GM21723 (cell line): ENCODE results near the gene UTP14A.
A peak's percentile ranks its signal among the peaks of the same experiment; 100 is the strongest.
"Not testable (repeated sequence)": the region's sequence is repeated elsewhere in the genome, so short reads cannot be mapped to it uniquely, and the experiment has no call there.

Source experiments
- ATAC-seq: cut with Tn5 transposase; IDR thresholded peaks from one replicate; pipeline ENCODE4 v1.9.1; 2021; ENCODE audit warnings: mild to moderate bottlenecking, moderate library complexity; ENCODE audit not compliant: unreplicated experiment

Gene UTP14A, protein sequence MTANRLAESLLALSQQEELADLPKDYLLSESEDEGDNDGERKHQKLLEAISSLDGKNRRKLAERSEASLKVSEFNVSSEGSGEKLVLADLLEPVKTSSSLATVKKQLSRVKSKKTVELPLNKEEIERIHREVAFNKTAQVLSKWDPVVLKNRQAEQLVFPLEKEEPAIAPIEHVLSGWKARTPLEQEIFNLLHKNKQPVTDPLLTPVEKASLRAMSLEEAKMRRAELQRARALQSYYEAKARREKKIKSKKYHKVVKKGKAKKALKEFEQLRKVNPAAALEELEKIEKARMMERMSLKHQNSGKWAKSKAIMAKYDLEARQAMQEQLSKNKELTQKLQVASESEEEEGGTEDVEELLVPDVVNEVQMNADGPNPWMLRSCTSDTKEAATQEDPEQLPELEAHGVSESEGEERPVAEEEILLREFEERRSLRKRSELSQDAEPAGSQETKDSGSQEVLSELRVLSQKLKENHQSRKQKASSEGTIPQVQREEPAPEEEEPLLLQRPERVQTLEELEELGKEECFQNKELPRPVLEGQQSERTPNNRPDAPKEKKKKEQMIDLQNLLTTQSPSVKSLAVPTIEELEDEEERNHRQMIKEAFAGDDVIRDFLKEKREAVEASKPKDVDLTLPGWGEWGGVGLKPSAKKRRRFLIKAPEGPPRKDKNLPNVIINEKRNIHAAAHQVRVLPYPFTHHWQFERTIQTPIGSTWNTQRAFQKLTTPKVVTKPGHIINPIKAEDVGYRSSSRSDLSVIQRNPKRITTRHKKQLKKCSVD

DNA sequence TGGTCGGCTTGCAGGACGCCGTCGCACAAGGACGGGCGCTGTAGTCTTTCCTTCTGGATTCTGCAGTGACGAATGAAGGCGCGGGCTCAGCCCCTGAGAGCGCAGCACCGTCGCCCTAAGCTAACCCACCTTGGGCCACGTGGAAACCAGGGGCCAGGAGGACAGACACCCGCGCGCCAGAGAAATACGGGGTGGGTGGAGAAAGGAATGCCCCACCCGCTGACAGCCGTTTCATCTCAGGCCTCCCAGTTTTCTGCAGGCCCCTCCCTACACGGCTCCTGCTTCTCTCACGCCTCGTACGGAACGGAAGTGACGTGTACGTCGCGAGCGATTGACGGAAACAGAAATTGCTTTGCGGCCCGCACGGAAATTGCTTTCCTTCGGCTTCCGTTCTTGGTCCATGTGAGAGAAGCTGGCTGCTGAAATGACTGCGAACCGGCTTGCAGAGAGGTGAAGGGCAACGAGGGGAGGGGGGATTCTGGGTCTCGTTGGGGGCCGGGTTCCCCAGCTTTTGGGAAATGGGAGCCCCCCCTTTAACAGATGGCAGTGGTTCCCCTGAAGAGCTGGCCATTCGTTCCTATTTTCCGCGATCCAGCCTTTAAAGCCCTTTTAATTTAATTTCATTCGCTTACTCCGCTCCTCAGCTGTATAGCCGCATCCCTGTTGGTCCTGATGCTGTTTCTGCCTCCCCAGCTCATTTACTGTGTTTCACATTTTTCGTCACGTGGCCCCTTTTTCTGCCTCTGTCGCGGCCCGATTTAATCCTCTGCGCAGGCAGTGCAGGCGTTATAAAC is at the start of gene UTP14A:
UTP14A (plus strand) TSS at position 378 of the 794 bp plus-strand sequence; CDS start at position 425, 47 bp downstream.
- peak; percentile 95 for ATAC-seq

- ATAC-seq, result not testable (repeated sequence)
These were observed 46.8 kb upstream of the UTP14A start for GRCh38 chrX:129859134-129859533.

DNA sequence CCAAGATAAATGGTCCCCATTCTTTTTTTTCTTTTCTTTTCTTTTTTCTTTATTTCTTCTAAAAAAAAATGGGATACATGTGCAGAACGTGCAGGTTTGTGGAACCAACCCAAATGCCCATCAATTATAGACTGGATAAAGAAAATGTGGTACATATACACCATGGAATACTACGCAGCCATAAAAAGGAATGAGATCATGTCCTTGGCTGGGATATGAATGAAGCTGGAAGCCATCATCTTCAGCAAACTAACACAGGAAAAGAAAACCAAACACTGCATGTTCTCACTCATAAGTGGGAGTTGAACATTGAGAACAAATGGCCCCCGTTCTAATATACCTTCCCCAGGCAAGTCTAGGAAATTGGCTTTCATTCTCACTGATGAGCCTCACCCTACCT is 39.6 kb upstream of the UTP14A start:
- ATAC-seq, result not testable (repeated sequence)

- no peak for ATAC-seq
These were observed 33.4 kb upstream of the UTP14A start for GRCh38 chrX:129872524-129872923.

GRCh38 chrX:129875669-129876068 is 30.3 kb upstream of the UTP14A start:
- no peak for ATAC-seq

DNA sequence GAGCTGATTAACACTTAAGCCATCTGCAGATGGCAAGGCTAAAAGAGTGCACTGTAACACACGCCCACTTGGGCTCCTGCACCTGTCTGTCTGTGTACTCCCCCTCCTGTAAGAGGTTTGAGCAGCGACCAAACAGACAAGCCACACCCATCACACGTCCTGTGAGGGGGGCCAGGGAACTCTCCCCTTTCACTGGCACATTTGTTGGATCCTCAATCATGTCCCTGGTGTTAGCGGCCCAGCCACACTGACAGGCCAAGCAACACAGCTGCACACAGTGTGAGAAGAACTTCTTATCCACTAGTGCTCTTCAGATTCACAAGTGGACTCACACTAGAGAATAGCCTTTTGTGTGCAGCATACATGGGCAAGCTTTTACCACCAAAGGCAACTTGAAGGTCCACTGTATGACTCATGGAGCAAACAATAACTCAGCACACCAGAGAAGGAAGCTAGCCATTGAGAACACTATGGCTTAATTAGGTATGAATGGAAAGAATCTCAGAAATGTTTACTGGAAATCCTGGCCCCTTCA is 29.1 kb upstream of the UTP14A start:
- ATAC-seq, result no peak

DNA sequence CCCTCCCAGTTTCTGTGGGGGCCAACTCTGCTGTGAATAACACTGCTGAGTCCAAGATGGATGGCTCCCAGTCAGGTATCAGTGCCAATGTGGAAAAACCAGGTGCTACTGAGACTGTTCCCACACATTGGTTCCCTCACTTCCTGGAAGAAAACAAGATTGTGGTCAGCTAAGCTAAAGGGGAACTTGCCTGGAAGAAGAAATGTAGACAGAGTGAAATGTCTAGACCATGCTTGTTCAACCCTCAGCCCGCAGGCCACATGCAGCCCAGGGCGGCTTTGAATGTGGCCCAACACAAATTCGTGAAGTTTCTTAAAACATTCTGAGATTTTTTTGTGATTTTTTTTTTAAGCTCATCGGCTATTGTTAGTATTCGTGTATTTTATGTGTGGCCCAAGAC is 28.6 kb upstream of the UTP14A start:
- ATAC-seq, result no peak

- ATAC-seq, result no peak
These were observed 5.9 kb upstream of the UTP14A start for GRCh38 chrX:129900054-129900453.

DNA sequence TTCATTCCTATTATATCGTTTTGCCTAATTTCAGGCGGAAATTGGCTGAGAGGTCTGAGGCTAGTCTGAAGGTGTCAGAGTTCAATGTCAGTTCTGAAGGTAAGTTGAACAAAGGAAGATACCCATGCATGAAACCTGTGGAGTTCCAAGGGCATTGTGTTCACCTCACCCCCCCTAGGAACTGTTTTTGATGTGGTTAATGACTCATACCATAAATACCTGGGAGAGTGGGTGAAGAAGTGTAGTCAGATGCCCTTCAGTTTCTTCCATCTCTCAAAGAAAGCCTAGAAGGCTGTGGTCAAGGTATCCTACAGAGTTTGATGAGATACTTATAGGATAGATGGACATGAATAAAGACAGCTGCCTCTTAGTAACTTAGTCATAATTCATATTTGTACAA is 2.7 kb downstream of the UTP14A start:
- no peak for ATAC-seq

DNA sequence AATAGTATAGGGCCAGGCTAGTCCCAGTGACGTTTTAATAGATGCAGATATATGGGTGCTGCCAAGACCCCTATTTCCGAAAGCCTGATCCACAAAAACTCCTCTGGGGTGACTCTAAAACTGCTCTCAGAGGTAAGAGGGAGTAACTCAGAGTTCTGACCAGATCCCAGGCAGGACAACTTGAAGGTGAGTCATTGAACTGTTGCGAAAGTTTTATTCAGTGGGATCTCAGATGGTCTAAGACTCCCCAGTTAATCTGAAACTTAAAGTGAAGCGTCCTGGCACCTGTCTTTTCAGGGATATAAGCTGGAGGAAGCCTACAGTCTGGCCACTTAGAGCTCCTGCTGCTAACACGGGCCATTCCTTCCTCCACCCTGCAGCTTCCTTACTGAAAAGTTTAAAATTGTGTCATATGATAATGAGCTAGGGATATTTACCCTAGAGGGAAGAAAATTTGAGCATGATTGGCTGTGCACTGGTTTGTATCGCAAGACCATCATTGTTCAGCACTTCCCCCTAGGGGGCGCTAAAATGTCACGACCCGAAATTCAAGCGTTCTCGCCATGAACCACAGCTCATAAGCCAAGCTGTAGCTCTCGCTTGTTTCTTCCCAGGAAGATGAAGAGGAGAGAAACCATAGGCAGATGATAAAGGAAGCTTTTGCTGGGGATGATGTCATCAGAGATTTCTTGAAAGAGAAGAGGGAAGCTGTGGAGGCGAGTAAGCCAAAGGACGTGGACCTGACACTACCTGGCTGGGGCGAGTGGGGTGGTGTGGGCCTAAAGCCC is 19.5 kb downstream of the UTP14A start:
- peak; percentile 65 for ATAC-seq

- ATAC-seq, result peak; percentile 6
These were observed 25.0 kb downstream of the UTP14A start for GRCh38 chrX:129930941-129931410.

DNA sequence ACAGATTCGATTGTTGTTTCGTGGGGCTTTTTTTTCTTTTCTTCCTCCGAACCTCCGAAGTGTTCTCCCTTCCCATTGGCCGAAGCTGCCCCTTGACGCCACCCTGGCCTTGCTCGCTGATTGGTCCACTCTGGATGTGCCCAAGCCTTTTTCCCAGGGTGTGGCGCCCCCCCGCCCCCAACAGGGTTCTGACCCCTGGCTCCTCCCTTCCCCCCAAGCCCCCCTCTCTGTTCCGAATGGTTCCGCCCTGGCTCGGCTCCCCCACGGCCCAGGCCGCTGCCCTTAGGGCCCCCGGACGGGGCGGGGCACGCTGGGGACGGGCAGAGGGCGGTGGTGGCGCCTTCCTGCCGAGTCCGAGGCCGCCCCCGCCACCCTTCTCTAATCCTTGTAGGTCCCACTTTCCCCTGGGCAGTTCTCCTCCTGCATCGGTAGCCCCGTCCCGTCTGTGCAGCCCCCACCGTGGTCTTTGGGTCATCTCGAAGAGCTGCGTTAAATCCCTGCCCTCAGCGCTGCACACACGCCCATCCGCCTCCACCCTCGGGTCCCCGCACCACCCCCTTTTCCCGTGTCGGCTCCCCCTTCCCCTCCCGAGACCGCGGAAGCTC is 25.5 kb downstream of the UTP14A start:
- ATAC-seq, result peak; percentile 70

GRCh38 chrX:129932016-129932820 is 26.3 kb downstream of the UTP14A start:
- peak; percentile 45 for ATAC-seq

DNA sequence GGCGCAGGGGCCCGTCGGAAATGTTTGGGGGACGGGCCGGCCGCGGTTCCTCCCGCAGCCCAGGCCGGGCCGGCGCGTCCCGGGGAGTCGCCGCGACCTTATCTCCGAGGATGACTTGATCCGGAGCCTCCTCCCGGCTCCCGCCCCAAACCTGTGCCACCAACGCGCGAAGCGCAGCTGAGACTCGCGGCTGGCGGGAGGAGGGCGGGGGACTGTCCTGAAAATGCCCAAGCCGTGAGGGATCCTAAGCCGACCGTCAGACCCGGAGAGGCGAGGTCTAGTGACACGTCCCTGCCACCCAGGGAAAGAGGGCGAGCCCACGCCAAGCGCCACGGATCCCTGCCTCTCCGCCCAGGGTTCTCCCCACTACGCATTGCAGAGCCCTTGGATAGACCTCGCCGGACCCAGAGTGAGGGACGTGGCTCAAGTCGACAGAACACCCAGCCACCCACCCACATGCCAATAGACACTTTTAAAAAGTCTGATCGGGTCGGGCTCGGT is 26.9 kb downstream of the UTP14A start:
- ATAC-seq, result peak; percentile 8

DNA sequence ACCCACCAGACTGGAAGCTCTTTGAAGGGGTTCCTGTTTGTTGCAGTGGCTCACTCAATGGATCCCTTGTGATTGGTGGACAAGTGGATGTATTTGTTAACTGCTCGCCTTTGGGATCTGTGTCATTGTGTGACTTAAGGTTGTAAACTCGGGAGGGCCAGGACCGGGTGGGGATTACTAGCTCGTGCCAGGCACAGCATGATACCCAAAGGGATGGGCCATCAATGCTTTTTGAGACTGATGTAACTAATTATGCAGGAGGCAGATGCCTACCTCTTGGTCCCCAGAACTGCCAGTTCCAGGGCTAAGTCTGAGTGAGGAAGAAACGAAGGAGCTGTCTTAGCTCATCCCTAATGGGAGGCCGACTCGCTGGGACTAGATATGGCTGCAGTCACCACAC is 27.7 kb downstream of the UTP14A start:
- no peak for ATAC-seq

DNA sequence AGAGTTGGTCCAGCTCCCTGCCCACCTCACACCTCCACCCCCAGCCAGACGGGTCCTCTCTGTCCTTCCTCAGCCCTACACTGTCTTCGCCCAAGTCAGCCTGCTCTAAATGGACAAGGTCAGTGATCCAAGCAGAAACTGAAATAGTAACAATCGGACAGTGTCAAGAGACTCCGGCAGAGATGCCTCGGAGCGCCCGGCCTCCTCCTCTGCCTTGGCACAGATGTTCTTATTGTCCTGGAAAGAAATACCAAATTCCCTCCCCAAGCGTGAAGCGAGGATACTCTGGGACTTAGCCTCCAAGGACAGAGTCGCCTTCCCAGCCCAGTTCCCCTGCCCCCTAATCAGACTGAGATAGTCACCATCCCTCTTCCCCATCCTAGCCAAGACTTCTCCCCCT is 28.5 kb downstream of the UTP14A start:
- ATAC-seq, result no peak

DNA sequence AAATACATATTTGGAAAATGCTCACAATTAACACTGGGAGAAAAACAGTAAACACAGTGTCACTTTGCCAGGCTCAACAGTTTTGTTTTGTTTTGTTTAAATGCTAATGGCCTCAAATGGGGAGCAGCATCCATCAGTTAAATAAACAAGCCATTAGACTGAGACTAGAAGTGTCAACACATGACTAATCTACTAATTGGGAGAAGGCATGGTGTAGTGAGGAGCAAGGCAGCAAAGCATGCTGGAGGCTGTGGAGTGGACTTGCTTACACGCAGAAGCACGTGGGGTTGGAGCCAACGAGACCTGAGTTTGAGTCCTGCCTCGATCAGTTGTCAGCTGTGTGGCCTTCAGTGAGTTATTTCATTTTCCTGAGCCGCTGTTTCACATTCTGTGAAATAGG is 29.0 kb downstream of the UTP14A start:
- no peak for ATAC-seq

- no peak for ATAC-seq
These were observed 32.1 kb downstream of the UTP14A start for GRCh38 chrX:129938081-129938480.

DNA sequence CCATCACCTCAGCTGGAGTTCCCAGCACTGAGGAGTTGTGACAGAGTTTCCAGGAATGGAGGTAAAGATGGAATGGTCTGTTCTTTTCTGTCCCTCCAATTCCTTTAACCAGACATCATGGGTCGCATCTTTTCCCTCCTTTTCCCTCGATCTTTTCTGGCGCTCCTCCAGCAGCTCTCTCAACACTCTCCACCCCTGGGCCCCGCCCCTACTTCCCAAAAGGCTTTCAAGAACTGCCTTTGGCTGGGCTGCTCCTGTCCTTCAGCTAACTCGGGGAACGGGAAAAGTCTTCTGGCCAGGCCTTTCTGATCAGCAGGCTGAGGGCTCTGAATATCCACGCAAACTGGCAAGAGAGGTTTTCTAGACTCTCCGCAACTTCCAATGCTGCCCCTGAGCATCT is 34.0 kb downstream of the UTP14A start:
- no peak for ATAC-seq
